HCT116 (cell line): ENCODE results near the gene SEMA4A. TPM values are rescaled to one million over a fixed set of nuclear protein-coding genes. Genes with fewer than 3 reads are reported as not detected.
A peak's percentile ranks its signal among the peaks of the same experiment; 100 is the strongest.
"Not testable (repeated sequence)": the region's sequence is repeated elsewhere in the genome, so short reads cannot be mapped to it uniquely, and the experiment has no call there.

Experiments used
- ATAC-seq: fragments of 200-7000 bp; cut with Tn5 transposase; 2 replicates; pipeline ENCODE4 v1.9.1; 2020; ENCODE audit warnings: mild to moderate bottlenecking, moderate library complexity
- BruUV-seq: library from RNA; stranded (reverse); fragments of 400-500 nt; replicated peaks from 2 replicates; lab custom pipeline; 2021; lab: Mats Ljungman, UMichigan
- CTCF ChIA-PET: fragments of 300-600 bp; sonication (Branson Sonifier 250); formaldehyde crosslinking; loops from one replicate; lab custom pipeline; 2021; ENCODE audit warnings: antibody characterized with exemption; lab: Charles Lee
- POLR2A ChIA-PET: fragments of 300-600, 350-600 bp; sonication (Branson Sonifier 250); formaldehyde crosslinking; loops from one replicate; lab custom pipeline; 2021; ENCODE audit warnings: antibody characterized with exemption; lab: Charles Lee
- RAD21 ChIA-PET, 2 experiments: fragments of 300-600 bp; sonication (Branson Sonifier 250); formaldehyde crosslinking; loops; one replicate each; lab custom pipeline; 2023; ENCODE audit warnings: low total read pairs in 2 of 2; ENCODE audit not compliant: uncharacterized antibody in 2 of 2, unreplicated experiment in 2 of 2, low non-redundant PET in 1 of 2; lab: Charles Lee
- DNase-seq: peaks from one replicate; pipeline ENCODE4 v3.0.0-alpha.2; 2010; ENCODE audit warnings: low read depth, low spot score
- H2AFZ ChIP-seq: fragments of 200-600 bp; shearing (Covaris generic), sonication (generic); 2 replicates; pipeline ENCODE4 v1.6.1; 2017; ENCODE audit warnings: low read depth, mixed run types, mixed read lengths, antibody characterized with exemption, low read length; ENCODE audit not compliant: poor library complexity, severe bottlenecking
- H3K27ac ChIP-seq: 2 replicates; pipeline ENCODE4 v1.5.1; 2012; ENCODE audit warnings: low read depth, low read length
- H3K27me3 ChIP-seq: fragments of 200-600 bp; sonication (generic); 2 replicates; pipeline ENCODE4 v1.6.1; 2016; ENCODE audit warnings: mixed run types, low read length, mixed read lengths; ENCODE audit not compliant: insufficient read depth
- H3K36me3 ChIP-seq, 2 experiments: fragments of 200-500 bp in 1 of 2; fragments of 200-600 bp in 1 of 2; sonication (Bioruptor generic) in 1 of 2; sonication (generic) in 1 of 2; 2 replicates each; pipeline versions ENCODE4 v1.5.1 to v1.6.1; 2014 to 2016; ENCODE audit warnings: low read length in 2 of 2, inconsistent platforms in 1 of 2, mixed read lengths in 1 of 2, mixed run types in 1 of 2; ENCODE audit not compliant: insufficient read depth in 2 of 2, control insufficient read depth in 1 of 2
- H3K4me1 ChIP-seq, 2 experiments: fragments of 200-600 bp in 1 of 2; sonication (generic) in 1 of 2; 2 replicates each; pipeline versions ENCODE4 v1.5.1 to v1.6.1; 2012 to 2017; ENCODE audit warnings: low read length in 2 of 2, inconsistent platforms in 1 of 2, mild to moderate bottlenecking in 1 of 2, mixed read lengths in 1 of 2, mixed run types in 1 of 2, moderate library complexity in 1 of 2; ENCODE audit not compliant: insufficient read depth in 2 of 2, control insufficient read depth in 1 of 2
- H3K4me2 ChIP-seq: fragments of 200-600 bp; sonication (generic); 2 replicates; pipeline ENCODE4 v1.6.1; 2017; ENCODE audit warnings: mixed run types, low read length, mixed read lengths
- H3K4me3 ChIP-seq, 2 experiments: fragments of 200-600 bp in 1 of 2; sonication (generic) in 1 of 2; replicated peaks in 1 of 2; 2 replicates each; pipeline ENCODE4 v1.5.1; 2011 to 2016; ENCODE audit warnings: low read length in 2 of 2, control low read depth in 1 of 2, low read depth in 1 of 2, mild to moderate bottlenecking in 1 of 2, mixed read lengths in 1 of 2, mixed run types in 1 of 2
- H3K79me2 ChIP-seq: fragments of 200-600 bp; sonication (generic); 2 replicates; pipeline ENCODE4 v1.6.1; 2017; ENCODE audit warnings: mild to moderate bottlenecking, mixed run types, low read length, moderate library complexity, mixed read lengths; ENCODE audit not compliant: insufficient read depth
- H3K9ac ChIP-seq: fragments of 200-600 bp; sonication (generic); 2 replicates; pipeline ENCODE4 v1.6.1; 2016; ENCODE audit warnings: low read length, mixed read lengths
- H3K9me2 ChIP-seq: fragments of 200-600 bp; sonication (generic), shearing (Covaris generic); 2 replicates; pipeline ENCODE4 v1.6.1; 2017; ENCODE audit warnings: mixed run types, mild to moderate bottlenecking, moderate library complexity; ENCODE audit not compliant: insufficient read depth
- H3K9me3 ChIP-seq, 2 experiments: fragments of 200-500 bp in 1 of 2; fragments of 200-600 bp in 1 of 2; sonication (Bioruptor generic) in 1 of 2; sonication (generic) in 1 of 2; 2 replicates each; pipeline ENCODE4 v1.6.1; 2014 to 2017; ENCODE audit warnings: low read length in 2 of 2, mixed read lengths in 2 of 2, inconsistent platforms in 1 of 2, low read depth in 1 of 2, mild to moderate bottlenecking in 1 of 2, mixed run types in 1 of 2, moderate library complexity in 1 of 2; ENCODE audit not compliant: control insufficient read depth in 1 of 2, insufficient read depth in 1 of 2
- H4K20me1 ChIP-seq: fragments of 200-600 bp; sonication (generic), shearing (Covaris generic); 2 replicates; pipeline ENCODE4 v1.6.1; 2017; ENCODE audit warnings: mixed run types, mild to moderate bottlenecking, moderate library complexity; ENCODE audit not compliant: insufficient read depth
- CEBPB ChIP-seq: IDR thresholded peaks from 2 replicates; pipeline ENCODE4 v1.6.1; 2012; ENCODE audit warnings: low read depth
- intact Hi-C: fragments of 100-400 bp; cut with micrococcal nuclease; formaldehyde crosslinking; loops from 2 replicates; pipeline ENCODE4 v1.10.0; 2022
- total RNA-seq: library from RNA; stranded (reverse); gene quantifications from one replicate; pipeline ENCODE4 v1.2.1, GENCODE V29; 2021; ENCODE audit not compliant: unreplicated experiment

SEMA4A gene
- total RNA-seq, 1 experiment from 2014 or later = 0.39 TPM

DNA sequence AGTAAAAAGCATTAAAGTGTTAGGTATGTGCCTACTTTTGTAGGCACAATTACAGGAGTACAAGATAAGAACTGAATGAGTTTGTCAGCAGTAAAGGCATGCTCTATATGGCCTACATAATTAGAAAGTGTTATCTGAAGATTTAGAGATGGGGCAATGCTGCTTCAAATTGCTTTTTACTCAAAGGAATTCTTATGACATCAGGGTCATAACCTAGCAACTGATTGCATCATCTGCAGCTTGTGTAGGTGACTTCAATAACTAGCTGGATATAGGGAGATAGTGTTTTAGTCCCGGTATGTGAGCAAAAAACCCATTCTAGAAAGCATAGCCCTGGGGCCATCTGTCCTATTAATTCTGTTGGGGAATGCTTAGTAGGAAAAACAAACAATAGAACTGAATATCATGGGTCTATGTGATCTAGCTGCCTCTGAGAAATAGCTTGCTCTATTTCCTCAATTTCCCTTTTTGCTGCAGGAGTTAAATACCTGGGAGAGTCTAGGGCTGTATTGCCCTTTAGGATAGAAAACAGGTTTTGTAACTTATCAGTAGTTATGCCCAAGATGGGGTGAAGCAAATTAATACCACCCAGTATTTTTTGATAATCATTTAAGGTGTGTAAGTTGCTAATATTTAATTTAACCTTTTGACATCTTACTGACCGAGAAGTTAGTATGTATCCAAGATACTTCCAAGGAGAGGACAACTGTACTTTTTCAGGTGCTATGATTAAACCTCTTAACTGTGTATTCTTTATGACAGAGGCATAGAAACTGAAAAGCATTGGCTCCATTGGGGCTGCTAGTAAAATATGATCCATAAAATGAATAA lies 33.2 kb downstream of the SEMA4A start:
- H3K4me2 ChIP-seq, H2AFZ ChIP-seq, CTCF ChIA-PET, ATAC-seq, POLR2A ChIA-PET, H3K27me3 ChIP-seq, H4K20me1 ChIP-seq, H3K4me3 ChIP-seq, RAD21 ChIA-PET, H3K79me2 ChIP-seq, H3K9me3 ChIP-seq, H3K36me3 ChIP-seq, intact Hi-C loops, H3K9ac ChIP-seq, H3K9me2 ChIP-seq, H3K4me1 ChIP-seq: not testable (repeated sequence)
- TF ChIP-seq CEBPB = peak; percentile 26; the same call in 1 of the 2 replicates
- TF ChIP-seq, all 23 proteins: peak for 1; not testable (repeated sequence) for 22
- not testable (repeated sequence) for DNase-seq, BruUV-seq, H3K27ac ChIP-seq

DNA sequence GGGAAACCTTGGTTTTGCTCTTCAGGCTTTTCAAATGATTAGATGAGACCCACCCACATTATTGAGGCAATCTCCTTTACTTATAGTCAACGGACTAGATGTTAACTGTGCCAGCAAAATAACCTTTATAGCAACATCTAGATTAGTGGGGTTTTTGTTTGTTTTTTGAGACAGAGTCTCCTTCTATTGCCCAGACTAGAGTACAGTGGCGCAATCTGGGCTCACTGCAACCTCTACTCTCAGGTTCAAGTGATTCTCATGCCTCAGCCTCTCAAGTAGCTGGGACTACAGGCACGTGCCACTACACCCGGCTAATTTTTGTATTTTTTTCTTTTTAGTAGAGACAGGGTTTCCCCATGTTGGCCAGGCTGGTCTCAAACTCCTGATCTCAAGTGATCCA lies 36.9 kb downstream of the SEMA4A start:
- POLR2A ChIA-PET, H3K9ac ChIP-seq, H3K27ac ChIP-seq, H3K4me2 ChIP-seq, H3K9me3 ChIP-seq, ATAC-seq, H3K36me3 ChIP-seq, H3K9me2 ChIP-seq, CTCF ChIA-PET, H4K20me1 ChIP-seq, RAD21 ChIA-PET, DNase-seq, BruUV-seq, H2AFZ ChIP-seq, H3K27me3 ChIP-seq, intact Hi-C loops, H3K4me3 ChIP-seq: not testable (repeated sequence)
- peaks cover 11% of the 10 kb centered on the region for H3K79me2 ChIP-seq
- H3K4me1 ChIP-seq = peaks cover 8 to 14% of the 10 kb centered on the region in 2 experiments
